K562 (cell line): ENCODE data around the gene ORC5. TPM values are rescaled to one million over a fixed set of nuclear protein-coding genes. Genes with fewer than 3 reads are reported as not detected.
A peak's percentile ranks its signal among the peaks of the same experiment; 100 is the strongest.

Experiments used
- CBX1 ChIP-seq: sonication (generic); IDR thresholded peaks from 2 replicates; pipeline ENCODE4 v1.6.1; 2016; ENCODE audit warnings: antibody characterized with exemption, low read depth, mild to moderate bottlenecking
- CCAR2 ChIP-seq: fragments of 200-400 bp; formaldehyde crosslinking; IDR thresholded peaks from 2 replicates; pipeline ENCODE4 v1.6.1; 2017; ENCODE audit warnings: mild to moderate bottlenecking, low read depth, low read length
- GTF2E2 ChIP-seq: fragments of 200-800 bp; sonication (Bioruptor generic); IDR thresholded peaks from 2 replicates; pipeline ENCODE4 v1.6.1; 2016; ENCODE audit warnings: missing genetic modification characterization, missing compliant biosample characterization
- HDAC2 ChIP-seq: fragments of 450-650 bp; IDR thresholded peaks from 2 replicates; pipeline ENCODE4 v1.6.1; 2016; ENCODE audit warnings: mild to moderate bottlenecking
- KLF10 ChIP-seq: fragments of 250-450 bp; sonication (Bioruptor Pico); IDR thresholded peaks from 2 replicates; pipeline ENCODE4 v1.6.1; 2021; ENCODE audit warnings: matching md5 sums
- MCM7 ChIP-seq, 2 experiments: fragments of 450-650 bp; IDR thresholded peaks; 2 replicates each; pipeline ENCODE4 v1.6.1; 2016 to 2018
- MIER1 ChIP-seq: fragments of 450-650 bp; IDR thresholded peaks from 2 replicates; pipeline ENCODE4 v1.6.1; 2016; ENCODE audit warnings: antibody characterized with exemption, mild to moderate bottlenecking, low read depth
- POLR2B ChIP-seq: fragments of 450-650 bp; IDR thresholded peaks from 2 replicates; pipeline ENCODE4 v1.6.1; 2018; ENCODE audit warnings: low read depth; ENCODE audit not compliant: partially characterized antibody
- TAF7 ChIP-seq: fragments of 450-650 bp; IDR thresholded peaks from 2 replicates; pipeline ENCODE4 v1.6.1; 2016; ENCODE audit warnings: missing genetic modification characterization, missing compliant biosample characterization
- ZFX ChIP-seq: sonication (generic); formaldehyde crosslinking; IDR thresholded peaks from 2 replicates; pipeline ENCODE4 v1.8.0; 2022; ENCODE audit warnings: mild to moderate bottlenecking, missing genetic modification reagents, moderate library complexity
- ZNF445 ChIP-seq: fragments of 250-450 bp; sonication (Bioruptor Pico); IDR thresholded peaks from 2 replicates; pipeline ENCODE4 v1.4.0; 2020; ENCODE audit warnings: low read depth, mild to moderate bottlenecking, moderate library complexity
- ZNF551 ChIP-seq: fragments of 250-450 bp; sonication (Bioruptor Pico); IDR thresholded peaks from 2 replicates; pipeline ENCODE4 v1.5.0; 2021; ENCODE audit warnings: mild to moderate bottlenecking, moderate library complexity
- ZNF57 ChIP-seq: fragments of 450-650 bp; formaldehyde crosslinking; IDR thresholded peaks from 2 replicates; pipeline ENCODE4 v1.4.0; 2020; ENCODE audit warnings: mild to moderate bottlenecking, moderate library complexity
- ZNF668 ChIP-seq: fragments of 250-450 bp; sonication (Bioruptor Pico); IDR thresholded peaks from 2 replicates; pipeline ENCODE4 v1.8.0; 2022; ENCODE audit warnings: mild to moderate bottlenecking, inconsistent platforms
- ZNF75A ChIP-seq: fragments of 450-650 bp; formaldehyde crosslinking; IDR thresholded peaks from 2 replicates; pipeline ENCODE4 v1.4.0; 2020; ENCODE audit warnings: mild to moderate bottlenecking
- ZNF77 ChIP-seq: fragments of 250-450 bp; sonication (Bioruptor Pico); IDR thresholded peaks from 2 replicates; pipeline ENCODE4 v1.5.0; 2020
- polyA plus RNA-seq, 8 experiments: library from polyadenylated mRNA; depleted of rRNA in 4 of 8; stranded (reverse) in 5 of 8; unstranded in 3 of 8; fragments of >200 nt; fragmentation: Nextera tagmentation in 2 of 8; fragmentation: Illumina TruSeq in 1 of 8; extraction: Ambion mirVana in 2 of 8; extraction: Trizol in 1 of 8; gene quantifications; 2 replicates each; pipeline versions ENCODE4 v1.2.1 to v1.2.3, GENCODE V29; 2011 to 2014; ENCODE audit warnings: inconsistent platforms in 1 of 8, missing spikeins in 1 of 8
- total RNA-seq, 7 experiments: library from RNA; depleted of rRNA in 6 of 7; stranded (reverse); fragments of >200 nt in 6 of 7; fragmentation: Illumina TruSeq in 2 of 7; extraction: Trizol in 2 of 7; gene quantifications; 2 replicates each; pipeline versions ENCODE4 v1.2.1 to v1.2.3, GENCODE V29; 2011 to 2021; ENCODE audit warnings: low replicate concordance in 1 of 7
- TF ChIP-seq, protein P1 (sequence below): fragments of 150-350 bp; conservative IDR thresholded peaks from 2 replicates; pipeline ENCODE4 v1.6.1; 2014; ENCODE audit warnings: low read length
- TF ChIP-seq, protein P2 (sequence below): fragments of 250-450 bp; sonication (Bioruptor Pico); IDR thresholded peaks from 2 replicates; pipeline ENCODE4 v1.4.0; 2020
- TF ChIP-seq, protein P3 (sequence below): fragments of 450-650 bp; IDR thresholded peaks from 2 replicates; pipeline ENCODE4 v1.6.1; 2017; ENCODE audit warnings: antibody characterized with exemption

Gene ORC5
- total and polyA plus RNA-seq, 9 of the 15 experiments (the other 6 are each of a cell fraction or from before 2014, with no cell fraction given) = 29.8 to 136 (median 54.8) TPM

DNA sequence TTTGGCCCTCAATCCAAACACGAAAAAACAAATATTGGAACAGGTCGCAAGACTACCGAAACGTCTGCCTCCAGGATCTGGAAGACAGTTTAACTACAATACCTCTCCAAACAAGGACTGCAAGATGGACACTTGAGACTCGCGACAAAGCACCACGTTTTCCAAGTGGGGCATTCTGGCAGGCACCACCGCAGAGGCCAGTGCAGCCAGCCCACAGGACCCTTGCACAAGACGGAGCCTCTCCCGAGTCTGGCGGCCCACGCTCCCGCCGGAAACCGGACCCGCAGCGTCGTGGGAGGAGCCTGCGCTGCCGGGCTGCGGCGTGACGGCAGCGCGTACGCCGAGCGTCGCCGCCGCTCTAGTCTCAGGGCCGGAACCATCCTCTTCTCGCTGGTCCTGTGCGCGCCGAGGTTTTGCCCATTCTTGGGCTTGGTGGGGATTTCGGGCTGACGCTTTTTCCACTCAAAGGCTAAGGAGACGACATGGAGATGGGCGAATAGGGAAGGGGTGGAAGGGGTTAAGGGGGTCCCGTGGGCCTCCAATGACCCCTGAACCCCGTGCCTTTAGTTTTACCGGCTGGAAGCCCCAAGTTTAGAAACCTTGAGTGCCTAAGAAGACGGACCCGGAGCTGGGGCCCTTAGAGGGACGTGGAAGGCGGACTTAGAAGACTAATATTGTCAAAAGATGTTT is at the start of gene ORC5 (continued):
- TF ChIP-seq, protein P1, sequence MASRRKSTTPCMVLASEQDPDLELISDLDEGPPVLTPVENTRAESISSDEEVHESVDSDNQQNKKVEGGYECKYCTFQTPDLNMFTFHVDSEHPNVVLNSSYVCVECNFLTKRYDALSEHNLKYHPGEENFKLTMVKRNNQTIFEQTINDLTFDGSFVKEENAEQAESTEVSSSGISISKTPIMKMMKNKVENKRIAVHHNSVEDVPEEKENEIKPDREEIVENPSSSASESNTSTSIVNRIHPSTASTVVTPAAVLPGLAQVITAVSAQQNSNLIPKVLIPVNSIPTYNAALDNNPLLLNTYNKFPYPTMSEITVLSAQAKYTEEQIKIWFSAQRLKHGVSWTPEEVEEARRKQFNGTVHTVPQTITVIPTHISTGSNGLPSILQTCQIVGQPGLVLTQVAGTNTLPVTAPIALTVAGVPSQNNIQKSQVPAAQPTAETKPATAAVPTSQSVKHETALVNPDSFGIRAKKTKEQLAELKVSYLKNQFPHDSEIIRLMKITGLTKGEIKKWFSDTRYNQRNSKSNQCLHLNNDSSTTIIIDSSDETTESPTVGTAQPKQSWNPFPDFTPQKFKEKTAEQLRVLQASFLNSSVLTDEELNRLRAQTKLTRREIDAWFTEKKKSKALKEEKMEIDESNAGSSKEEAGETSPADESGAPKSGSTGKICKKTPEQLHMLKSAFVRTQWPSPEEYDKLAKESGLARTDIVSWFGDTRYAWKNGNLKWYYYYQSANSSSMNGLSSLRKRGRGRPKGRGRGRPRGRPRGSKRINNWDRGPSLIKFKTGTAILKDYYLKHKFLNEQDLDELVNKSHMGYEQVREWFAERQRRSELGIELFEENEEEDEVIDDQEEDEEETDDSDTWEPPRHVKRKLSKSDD = peak; percentile 21; the same call in 1 of the 2 replicates
- peak; percentile 62 for TF ChIP-seq TAF7 (tag)
- TF ChIP-seq CBX1 = peak; percentile 91; the same call in 1 of the 2 replicates
- no peak for TF ChIP-seq ZNF551 (CRISPR knock-in tag)
- TF ChIP-seq CCAR2 = no peak
- TF ChIP-seq HDAC2 = peak; percentile 70; the same call in 1 of the 2 replicates
- no peak for TF ChIP-seq ZNF445 (CRISPR knock-in tag)
- TF ChIP-seq MCM7 (IDR thresholded peaks at IDR 0.05) = no peak
- TF ChIP-seq, protein P2, sequence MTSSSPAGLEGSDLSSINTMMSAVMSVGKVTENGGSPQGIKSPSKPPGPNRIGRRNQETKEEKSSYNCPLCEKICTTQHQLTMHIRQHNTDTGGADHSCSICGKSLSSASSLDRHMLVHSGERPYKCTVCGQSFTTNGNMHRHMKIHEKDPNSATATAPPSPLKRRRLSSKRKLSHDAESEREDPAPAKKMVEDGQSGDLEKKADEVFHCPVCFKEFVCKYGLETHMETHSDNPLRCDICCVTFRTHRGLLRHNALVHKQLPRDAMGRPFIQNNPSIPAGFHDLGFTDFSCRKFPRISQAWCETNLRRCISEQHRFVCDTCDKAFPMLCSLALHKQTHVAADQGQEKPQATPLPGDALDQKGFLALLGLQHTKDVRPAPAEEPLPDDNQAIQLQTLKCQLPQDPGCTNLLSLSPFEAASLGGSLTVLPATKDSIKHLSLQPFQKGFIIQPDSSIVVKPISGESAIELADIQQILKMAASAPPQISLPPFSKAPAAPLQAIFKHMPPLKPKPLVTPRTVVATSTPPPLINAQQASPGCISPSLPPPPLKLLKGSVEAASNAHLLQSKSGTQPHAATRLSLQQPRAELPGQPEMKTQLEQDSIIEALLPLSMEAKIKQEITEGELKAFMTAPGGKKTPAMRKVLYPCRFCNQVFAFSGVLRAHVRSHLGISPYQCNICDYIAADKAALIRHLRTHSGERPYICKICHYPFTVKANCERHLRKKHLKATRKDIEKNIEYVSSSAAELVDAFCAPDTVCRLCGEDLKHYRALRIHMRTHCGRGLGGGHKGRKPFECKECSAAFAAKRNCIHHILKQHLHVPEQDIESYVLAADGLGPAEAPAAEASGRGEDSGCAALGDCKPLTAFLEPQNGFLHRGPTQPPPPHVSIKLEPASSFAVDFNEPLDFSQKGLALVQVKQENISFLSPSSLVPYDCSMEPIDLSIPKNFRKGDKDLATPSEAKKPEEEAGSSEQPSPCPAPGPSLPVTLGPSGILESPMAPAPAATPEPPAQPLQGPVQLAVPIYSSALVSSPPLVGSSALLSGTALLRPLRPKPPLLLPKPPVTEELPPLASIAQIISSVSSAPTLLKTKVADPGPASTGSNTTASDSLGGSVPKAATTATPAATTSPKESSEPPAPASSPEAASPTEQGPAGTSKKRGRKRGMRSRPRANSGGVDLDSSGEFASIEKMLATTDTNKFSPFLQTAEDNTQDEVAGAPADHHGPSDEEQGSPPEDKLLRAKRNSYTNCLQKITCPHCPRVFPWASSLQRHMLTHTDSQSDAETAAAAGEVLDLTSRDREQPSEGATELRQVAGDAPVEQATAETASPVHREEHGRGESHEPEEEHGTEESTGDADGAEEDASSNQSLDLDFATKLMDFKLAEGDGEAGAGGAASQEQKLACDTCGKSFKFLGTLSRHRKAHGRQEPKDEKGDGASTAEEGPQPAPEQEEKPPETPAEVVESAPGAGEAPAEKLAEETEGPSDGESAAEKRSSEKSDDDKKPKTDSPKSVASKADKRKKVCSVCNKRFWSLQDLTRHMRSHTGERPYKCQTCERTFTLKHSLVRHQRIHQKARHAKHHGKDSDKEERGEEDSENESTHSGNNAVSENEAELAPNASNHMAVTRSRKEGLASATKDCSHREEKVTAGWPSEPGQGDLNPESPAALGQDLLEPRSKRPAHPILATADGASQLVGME (CRISPR knock-in tag) = no peak
- TF ChIP-seq KLF10 = no peak
- TF ChIP-seq ZNF57 (CRISPR knock-in tag) = no peak
- TF ChIP-seq GTF2E2 (tag) = peak; percentile 98
- TF ChIP-seq, protein P3, sequence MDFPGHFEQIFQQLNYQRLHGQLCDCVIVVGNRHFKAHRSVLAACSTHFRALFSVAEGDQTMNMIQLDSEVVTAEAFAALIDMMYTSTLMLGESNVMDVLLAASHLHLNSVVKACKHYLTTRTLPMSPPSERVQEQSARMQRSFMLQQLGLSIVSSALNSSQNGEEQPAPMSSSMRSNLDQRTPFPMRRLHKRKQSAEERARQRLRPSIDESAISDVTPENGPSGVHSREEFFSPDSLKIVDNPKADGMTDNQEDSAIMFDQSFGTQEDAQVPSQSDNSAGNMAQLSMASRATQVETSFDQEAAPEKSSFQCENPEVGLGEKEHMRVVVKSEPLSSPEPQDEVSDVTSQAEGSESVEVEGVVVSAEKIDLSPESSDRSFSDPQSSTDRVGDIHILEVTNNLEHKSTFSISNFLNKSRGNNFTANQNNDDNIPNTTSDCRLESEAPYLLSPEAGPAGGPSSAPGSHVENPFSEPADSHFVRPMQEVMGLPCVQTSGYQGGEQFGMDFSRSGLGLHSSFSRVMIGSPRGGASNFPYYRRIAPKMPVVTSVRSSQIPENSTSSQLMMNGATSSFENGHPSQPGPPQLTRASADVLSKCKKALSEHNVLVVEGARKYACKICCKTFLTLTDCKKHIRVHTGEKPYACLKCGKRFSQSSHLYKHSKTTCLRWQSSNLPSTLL = no peak
- TF ChIP-seq POLR2B = peak; percentile 95
- 0 out of 2 replicates have a peak, but pooled peaks have one; percentile 59 for TF ChIP-seq ZNF75A (CRISPR knock-in tag)
- TF ChIP-seq ZNF668 = no peak
- peak; percentile 86 for TF ChIP-seq ZFX (CRISPR knock-in tag)
- TF ChIP-seq ZNF77 = no peak
- TF ChIP-seq MIER1 = no peak; the same call in 1 of the 2 replicates
